M059J (cell line): ENCODE results near the gene NHERF1. TPM values are rescaled to one million over a fixed set of nuclear protein-coding genes. Genes with fewer than 3 reads are reported as not detected.

ENCODE experiments used
- DNase-seq: peaks from one replicate; pipeline ENCODE4 v3.0.0-alpha.2; 2012; ENCODE audit warnings: low read depth
- total RNA-seq: library from RNA; depleted of rRNA; stranded (reverse); fragments of >200 nt; shearing (Covaris generic); gene quantifications from 2 replicates; pipeline ENCODE4 v1.2.3, GENCODE V29; 2014; rRNA removed

NHERF1 gene
- total RNA-seq, 1 experiment from 2014 or later = 80.7 TPM

- DNase-seq = no peak
These were observed 60.4 kb downstream of the NHERF1 start for GRCh38 chr17:74808714-74809430.

- DNase-seq = no peak
These were observed 62.5 kb downstream of the NHERF1 start for GRCh38 chr17:74810699-74811485.

- DNase-seq = no peak
These were observed 63.9 kb downstream of the NHERF1 start for GRCh38 chr17:74812109-74813009.

- no peak for DNase-seq
These were observed 66.0 kb downstream of the NHERF1 start for GRCh38 chr17:74814453-74814852.

- no peak for DNase-seq
These were observed 66.6 kb downstream of the NHERF1 start for GRCh38 chr17:74815067-74815466.

- DNase-seq = no peak
These were observed 67.3 kb downstream of the NHERF1 start for GRCh38 chr17:74815550-74816370.

- DNase-seq = no peak
These were observed 68.6 kb downstream of the NHERF1 start for GRCh38 chr17:74816905-74817620.

- no peak for DNase-seq
These were observed 70.0 kb downstream of the NHERF1 start for GRCh38 chr17:74818291-74818938.

Other genes with a start within 250 kb of the NHERF1 start
- not detected in 2 replicates for gene CD300LB, start 217.2 kb upstream of the NHERF1 start, total RNA-seq
- 0.84 TPM in 1 of 2 replicates, not detected in the other for gene CD300C, start 202.5 kb upstream of the NHERF1 start, total RNA-seq
- not detected in 2 replicates for gene CD300H, start 181.1 kb upstream of the NHERF1 start, total RNA-seq
- not detected in 2 replicates for gene CD300LD, start 156.3 kb upstream of the NHERF1 start, total RNA-seq
- not detected in 2 replicates for gene CD300E, start 124.9 kb upstream of the NHERF1 start, total RNA-seq
- gene CD300LF, start 35.7 kb upstream of the NHERF1 start, total RNA-seq = not detected in 2 replicates
- gene RAB37, start 11.4 kb upstream of the NHERF1 start, total RNA-seq = not detected in 2 replicates
- 18.4 and 18.5 TPM in 2 replicates for gene NAT9, start 27.7 kb downstream of the NHERF1 start, total RNA-seq
- 0.02 TPM in 1 of 2 replicates, not detected in the other for gene GRIN2C, start 111.3 kb downstream of the NHERF1 start, total RNA-seq
- 4.6 and 6.5 TPM in 2 replicates for gene FDXR, start 124.4 kb downstream of the NHERF1 start, total RNA-seq
- not detected in 2 replicates for gene FADS6, start 145.0 kb downstream of the NHERF1 start, total RNA-seq
- not detected in 2 replicates for gene USH1G, start 174.6 kb downstream of the NHERF1 start, total RNA-seq
- gene OTOP2, start 175.6 kb downstream of the NHERF1 start, total RNA-seq = not detected in 2 replicates
- not detected in 2 replicates for gene OTOP3, start 187.3 kb downstream of the NHERF1 start, total RNA-seq
- 0.39 TPM in 1 of 2 replicates, not detected in the other for gene HID1, start 224.1 kb downstream of the NHERF1 start, total RNA-seq
- gene CDR2L, start 239.0 kb downstream of the NHERF1 start, total RNA-seq = 7.0 and 13.6 TPM in 2 replicates